EL (cell line): ENCODE measurements around the gene ANO4.

Experiments used
- DNase-seq: peaks from one replicate; pipeline ENCODE4 v3.0.0-alpha.2; 2016

The ANO4 gene

DNA sequence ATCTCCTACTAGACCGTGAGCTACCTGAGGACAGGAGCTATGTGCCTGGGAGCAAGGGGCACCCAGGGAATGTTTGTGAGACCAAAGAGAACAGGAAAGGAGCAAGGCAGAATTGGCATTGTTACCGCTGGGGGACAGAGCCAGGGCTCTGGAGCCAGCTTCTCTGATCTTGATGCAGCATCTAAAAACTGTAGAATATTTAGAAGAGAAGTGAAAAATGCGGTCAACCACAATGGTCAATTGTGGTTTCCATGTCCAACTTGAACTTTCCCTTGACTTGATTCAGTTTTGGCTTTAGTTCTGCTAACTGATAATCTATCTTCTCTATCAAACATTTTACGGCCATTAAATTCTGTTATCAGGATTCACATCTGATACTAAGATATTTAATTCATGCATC is 201.2 kb downstream of the ANO4 start:
- DNase-seq: no peak

DNA sequence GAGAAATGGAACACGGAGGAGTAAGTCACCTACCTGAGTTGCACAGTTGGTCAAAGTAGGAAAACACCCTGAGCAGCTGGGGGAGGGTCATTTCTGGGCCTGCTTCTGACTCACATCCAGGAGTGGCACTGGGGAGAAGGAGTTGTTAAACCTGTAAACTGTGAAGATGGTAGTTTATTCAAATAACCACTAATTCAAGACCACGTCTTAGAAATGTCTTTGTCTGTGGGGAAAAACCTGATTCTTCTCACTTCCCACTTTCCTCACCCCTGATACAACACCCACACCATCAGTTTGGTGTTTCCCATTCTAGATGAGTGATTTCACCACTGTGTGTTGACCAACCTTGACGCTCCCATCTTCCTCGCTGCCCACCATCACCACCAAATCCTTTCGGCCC is 207.1 kb downstream of the ANO4 start:
- no peak for DNase-seq

DNA sequence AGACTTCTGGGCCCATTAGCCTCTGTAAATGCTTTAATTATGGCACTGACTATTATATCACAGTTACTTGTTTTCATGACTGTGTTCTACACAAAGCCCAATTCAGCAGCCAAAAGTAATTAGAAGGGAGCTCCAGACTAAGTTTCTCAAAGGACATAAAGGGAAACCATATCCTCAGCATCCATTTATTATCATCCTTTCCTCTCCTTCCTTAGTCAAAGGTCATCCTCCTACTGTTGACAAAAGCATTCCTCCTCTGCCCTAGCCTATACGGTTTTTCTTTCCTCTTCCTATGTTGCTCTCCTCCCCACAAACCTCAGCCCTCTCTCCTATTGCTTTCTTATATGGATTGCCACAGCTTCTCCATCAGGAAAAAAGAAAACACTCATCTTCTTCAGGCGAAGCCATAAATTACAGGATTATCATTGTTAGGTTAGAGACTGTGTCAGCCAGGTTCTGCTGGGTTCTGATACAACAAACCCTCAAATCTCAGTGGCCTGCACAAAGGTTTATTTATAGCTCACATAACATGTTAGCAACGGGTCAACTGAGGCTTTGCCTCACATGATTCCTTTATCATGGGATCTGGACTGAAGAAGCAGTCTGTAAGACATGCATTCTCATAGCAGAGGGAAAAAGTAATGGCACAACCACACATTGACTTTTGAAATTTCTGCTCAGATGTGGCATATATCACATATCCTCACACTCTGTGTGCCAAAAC is 208.3 kb downstream of the ANO4 start:
- no peak for DNase-seq

DNA sequence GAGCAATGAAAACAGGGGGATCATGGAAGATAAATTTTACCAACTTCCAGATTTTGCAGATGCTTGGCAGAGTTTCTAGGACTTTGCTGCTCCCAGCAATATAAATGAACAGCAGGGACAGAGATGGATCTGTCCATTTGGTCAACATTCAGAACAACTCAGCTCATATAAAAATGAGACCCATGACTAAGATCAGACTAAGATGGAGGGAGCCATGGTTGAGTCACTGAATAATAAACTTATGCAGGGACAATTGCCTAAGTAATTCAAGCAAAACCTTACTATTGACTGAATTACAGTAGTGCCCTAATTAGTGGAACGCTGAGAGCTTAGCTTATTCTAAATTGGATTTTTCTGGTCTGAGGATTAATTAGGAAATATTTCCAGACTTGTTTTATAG is 210.3 kb downstream of the ANO4 start:
- no peak for DNase-seq

DNA sequence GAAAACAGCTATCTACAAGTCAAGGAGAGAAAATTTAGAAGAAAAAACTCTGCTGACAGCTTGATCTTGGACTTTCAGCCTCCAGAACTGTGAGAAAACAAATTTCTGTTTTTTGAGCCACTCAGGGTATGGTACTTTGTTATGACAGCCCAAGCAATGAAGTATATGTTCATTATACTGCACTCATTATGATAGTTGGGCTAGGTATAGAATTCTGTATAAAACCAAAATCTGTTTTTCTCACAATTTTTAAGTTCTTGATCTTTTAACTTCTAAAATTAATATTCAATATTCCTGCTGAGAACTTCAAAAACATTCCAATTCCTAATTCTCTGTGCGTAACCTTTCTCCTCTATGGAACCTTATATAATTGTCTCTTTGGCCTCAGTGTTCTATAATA is 214.7 kb downstream of the ANO4 start:
- no peak for DNase-seq

DNA sequence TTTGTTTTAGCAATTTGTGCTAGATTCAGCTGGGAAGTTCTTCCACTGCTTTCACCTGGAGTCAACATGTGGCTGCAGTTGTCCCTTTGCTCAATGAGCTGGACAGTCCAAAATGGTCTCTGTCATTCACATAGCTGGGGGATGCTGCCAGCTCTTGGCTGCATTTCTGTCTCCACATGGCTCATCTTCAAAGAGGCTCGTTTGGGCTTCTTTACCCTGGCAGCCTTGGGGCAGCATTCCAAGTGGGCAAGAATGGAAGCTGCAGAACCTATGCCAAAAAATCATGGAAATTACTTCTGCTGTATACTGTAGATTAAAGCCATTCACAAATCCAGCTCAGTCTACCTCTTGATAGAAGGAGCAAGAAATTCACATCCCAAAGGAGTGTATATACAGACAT is 216.3 kb downstream of the ANO4 start:
- no peak for DNase-seq

DNA sequence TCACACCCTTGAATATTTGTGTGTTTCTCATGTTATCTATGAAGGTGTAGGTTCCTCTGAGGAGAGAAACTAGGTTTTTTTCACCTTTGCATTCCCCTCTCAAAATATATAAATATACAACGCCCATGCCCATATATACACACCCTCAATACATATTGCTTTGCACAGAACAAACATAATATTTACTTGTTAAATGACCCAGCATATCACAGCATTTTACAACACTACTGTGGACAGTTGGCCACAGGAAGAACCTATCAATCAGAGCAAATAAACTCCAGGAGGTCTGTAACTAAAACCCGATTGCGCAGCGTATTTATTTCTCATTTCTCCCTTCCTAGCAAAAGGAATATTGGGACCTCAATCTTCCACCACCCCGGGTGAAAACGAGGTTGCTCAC is 219.4 kb downstream of the ANO4 start:
- DNase-seq: no peak

DNA sequence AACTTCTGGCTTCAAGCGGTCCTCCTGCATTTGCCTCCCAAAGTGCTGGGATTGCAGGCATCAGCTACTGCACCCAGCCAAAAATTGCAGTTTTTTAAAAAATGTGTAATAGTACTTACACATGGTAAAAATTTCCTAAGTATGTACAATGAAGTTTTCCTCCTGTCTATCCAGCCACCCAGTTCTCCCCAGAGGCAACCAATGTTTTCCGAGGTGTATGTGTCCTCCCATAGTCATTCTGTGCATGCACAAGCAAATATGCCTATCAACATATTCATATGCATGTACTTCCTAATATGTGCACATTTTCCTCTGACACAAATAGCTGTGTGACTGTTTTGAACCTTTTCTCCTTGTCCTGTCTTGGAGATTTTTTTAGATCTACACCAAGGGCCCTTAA is 220.5 kb downstream of the ANO4 start:
- no peak for DNase-seq

DNA sequence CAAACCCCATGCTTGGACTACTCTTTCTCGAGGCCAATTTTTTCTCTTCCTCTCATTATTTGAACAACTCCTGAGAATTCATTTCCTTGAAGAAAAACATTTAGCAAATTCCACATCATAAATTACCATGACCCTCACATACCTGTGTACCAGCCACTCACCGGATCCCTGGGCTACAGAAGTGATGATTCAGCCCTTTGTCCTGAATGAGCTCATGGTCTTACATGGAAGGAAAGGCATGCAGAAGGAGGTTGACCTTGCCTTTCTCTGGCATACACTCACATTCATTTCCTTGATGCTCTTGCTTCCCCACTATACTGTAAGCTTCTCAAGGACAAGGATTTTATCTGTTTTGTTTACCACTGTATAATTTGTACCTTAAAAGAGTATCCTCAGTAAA is 224.0 kb downstream of the ANO4 start:
- peak; percentile 93 for DNase-seq

DNA sequence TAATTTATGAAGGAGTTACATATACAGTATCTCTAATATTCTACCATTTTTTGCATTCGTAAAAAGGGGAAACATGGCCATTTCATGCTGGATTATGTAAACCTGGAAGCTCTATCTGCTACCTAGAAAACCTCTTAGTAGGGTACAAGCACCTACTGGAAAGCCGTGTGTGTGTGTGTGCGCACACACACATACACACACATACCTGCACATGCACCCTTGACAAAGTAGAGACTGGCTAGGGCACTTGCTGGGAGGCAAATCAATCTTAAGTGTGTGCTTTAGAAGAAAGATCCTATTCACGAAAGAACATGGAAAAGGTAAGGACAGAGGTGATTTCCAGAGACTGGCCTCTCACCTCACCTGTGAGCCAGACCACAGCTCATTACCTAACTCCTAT is 224.6 kb downstream of the ANO4 start:
- no peak for DNase-seq

DNA sequence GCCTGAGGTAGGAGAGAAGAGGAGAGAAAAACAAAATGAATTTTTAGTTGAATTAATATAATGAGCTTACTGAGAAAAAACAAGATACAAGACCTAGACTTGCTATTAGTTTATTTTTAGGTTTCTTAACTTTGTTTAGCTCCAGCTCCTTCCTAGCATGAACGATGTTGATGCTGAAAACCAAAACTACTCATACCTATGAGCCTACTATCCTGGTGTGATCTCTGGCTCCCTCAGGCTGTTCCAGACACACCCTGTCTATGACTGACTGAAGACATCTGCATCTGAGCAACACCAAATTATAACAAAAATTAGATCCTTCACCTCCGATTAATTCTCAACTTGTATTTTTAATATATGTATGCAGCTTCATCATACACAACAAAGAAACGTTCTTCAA is 225.1 kb downstream of the ANO4 start:
- no peak for DNase-seq

DNA sequence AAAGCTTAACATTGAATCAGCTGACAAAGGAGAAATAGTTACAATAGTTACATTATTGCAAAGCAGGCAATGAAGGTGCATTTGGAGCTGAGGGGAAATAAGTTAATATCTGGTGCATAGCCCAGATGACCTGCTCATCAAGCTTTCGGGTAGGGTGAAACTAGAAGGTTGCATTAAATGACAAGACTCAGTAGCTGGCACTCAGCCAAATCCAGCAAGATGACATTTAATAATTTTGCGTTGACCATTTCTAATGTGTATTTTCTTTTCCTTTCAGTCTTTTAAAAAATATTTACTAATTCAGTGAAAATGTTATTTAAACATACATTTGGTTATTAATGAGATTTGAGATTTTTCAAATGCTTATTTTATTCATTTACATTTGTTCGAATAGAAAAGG is 226.9 kb downstream of the ANO4 start:
- no peak for DNase-seq

DNA sequence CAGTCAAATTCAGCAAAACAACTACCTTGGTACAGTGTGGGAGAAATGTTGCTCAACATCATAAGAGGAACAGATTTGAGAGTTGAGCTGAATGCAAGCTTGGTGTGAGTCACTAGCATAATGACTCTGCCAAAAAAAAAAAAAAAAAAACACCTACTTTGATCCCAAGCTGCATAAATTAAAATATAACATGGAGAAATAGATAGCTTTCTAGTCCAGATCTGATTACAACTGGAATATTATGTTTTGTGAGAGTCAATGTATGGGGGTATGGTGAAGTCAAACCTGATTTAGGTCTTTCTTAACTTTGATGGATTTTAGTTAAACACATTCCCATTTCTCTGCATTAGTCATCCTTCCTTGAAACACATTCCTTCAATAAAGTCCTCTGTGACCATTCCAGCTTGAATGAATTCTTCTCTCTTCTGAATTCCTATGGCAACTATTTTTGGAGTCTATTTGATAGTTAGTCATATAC is 227.4 kb downstream of the ANO4 start:
- DNase-seq: peak; percentile 86

DNA sequence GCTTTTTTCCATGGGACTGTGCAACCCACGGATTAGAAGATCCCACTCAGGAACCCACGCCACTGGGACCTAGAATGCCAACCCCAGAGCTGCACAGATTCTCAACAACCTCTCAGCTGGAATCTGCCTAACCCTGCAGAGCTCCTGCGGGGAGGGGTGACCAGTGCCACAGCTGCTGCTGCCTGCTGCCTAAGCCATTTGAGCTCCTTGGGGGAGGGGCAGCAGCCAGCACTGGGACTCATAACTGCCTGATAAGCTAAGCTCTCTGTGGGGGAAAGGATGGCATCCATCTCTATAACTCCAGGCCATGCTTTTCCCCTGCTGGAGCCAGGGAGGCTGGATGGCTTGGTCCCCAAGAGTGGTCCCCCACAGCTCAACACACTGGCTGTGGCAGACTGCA is 232.6 kb downstream of the ANO4 start:
- no peak for DNase-seq

DNA sequence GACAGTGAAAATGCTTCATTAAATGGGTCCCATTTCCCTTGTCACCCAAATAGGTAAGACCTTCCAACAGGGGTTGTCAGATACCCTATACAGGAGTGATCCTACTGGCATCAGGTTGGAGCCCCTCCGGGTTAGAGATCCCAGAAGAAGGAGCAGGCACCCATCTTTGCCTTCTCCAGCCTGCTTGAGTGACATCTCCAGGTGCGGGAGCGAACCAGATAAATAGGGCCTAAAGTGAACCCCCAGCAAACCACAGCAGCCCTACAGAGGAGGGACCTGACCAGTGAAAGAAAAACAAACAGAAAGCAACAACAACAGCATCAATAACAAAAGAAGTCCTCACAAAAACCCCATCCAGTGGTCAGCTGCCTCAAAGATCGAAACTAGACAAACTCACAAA is 233.2 kb downstream of the ANO4 start:
- no peak for DNase-seq

DNA sequence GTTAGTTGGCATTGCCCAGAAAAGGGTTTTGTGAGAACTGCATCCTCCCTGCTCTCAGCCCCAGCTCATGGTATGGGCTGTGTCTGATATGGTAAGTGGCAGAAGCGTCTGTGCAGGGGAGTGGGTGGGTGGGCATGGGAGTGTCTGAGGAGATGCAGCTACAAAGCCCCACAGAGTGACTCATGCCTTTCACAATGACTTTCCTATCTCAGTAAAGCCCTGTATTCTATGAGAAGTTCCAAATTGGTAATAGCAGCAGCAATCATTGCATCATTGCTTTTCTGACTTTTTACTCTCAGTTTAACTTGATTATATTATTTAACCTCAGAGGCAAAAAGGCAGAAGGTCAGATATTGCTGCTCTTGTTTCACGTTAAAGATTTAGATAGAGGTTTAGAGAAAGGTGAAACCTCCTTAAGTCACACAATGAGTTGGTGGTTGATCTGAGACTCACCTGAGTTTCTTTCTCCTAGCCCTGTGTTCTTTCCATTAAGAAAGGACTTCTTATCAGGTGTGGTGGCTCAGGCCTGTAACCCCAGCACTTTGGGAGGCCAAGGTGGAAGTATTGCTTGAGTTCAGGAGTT is 243.8 kb downstream of the ANO4 start:
- DNase-seq: no peak

DNA sequence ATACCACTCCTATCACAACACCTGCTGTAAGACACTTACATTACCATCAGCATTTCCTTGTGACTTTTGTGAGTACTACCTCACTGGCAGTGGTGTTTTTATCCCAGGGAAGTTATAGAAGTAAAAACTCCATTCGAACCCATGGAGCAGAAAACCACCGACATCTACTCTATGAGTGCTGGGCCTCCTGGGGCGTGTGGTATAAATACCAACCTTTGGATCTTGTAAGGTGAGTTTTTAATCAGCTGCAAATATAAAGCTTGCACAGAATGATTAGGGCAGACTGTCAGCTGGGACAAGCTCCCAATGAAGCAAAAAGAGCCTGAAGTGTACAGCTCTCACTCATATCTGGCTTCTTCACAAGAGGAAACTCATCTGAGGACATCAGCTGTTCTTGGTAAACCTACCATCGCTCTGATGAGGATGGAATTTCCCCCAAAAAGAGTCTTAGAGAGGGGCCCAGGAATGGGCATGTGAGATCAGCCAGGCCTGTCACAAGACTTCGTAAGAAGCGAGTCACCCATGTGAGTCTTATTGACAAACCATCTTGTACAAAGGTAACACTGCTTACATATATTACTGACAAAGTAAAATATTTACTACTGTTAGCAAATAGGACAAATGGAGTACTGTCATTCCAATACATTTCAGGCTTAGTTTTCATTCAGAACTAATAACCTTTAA is 245.4 kb downstream of the ANO4 start:
- no peak for DNase-seq

DNA sequence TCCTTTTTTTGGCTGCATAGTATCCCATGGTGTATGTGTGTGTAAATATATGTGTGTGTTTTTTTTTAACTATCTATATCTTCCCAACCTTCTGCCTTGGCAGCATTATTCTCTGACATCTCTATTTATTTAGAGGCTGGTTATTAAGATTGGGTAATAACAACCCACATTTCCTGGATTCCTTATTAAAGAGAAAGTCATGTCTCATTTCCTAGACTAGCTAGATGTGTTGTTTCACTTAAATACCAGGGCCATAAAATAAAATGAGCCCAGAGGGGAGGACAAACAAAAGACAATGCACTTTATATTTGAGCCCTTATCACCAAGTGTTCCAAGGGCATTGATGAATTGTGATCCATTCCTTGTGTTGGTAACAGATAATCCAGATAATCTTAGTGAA is 246.4 kb downstream of the ANO4 start:
- DNase-seq: peak; percentile 34

DNA sequence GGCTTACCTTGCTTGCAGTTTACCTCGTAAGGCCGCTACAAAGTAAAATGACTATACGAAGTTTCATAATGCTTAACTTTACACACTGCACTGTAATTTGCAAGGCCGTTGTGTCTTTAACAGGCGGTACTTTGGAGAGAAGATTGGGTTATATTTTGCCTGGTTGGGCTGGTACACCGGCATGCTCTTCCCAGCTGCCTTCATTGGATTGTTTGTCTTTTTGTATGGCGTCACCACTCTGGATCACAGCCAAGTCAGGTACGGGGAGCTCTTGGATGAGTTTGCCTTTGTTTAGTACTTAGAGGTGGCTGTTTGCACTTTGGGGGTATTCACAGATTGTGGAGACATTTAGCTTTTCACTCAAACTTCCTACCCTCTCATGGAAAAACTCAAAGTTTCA is 247.6 kb downstream of the ANO4 start:
- no peak for DNase-seq

DNA sequence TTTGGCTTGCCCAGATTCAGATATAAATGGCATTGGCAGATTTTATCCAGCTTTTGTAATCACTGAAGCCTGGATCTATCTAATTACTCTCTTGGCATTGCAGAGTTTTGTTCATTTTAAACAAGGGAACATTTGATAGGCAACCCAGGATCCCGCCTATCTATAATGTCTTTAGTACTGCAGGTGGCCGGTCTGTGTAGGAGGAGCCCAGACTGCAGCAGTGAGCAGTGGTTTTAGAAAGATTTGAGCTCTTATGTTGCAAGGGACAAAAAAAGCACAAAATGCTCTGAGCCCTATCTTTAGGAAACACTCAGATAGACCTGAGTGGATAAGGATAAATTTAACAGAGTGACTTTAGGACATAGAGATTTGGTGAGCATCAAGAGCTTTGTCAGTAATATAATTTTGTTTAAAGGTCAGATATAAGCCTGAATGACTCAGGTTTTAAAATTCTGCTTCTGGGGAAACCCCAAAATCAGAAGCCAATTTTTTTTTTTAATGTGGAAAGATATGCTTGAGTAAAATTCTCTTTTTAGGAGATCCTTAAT is 250.0 kb downstream of the ANO4 start:
- DNase-seq: no peak

DNA sequence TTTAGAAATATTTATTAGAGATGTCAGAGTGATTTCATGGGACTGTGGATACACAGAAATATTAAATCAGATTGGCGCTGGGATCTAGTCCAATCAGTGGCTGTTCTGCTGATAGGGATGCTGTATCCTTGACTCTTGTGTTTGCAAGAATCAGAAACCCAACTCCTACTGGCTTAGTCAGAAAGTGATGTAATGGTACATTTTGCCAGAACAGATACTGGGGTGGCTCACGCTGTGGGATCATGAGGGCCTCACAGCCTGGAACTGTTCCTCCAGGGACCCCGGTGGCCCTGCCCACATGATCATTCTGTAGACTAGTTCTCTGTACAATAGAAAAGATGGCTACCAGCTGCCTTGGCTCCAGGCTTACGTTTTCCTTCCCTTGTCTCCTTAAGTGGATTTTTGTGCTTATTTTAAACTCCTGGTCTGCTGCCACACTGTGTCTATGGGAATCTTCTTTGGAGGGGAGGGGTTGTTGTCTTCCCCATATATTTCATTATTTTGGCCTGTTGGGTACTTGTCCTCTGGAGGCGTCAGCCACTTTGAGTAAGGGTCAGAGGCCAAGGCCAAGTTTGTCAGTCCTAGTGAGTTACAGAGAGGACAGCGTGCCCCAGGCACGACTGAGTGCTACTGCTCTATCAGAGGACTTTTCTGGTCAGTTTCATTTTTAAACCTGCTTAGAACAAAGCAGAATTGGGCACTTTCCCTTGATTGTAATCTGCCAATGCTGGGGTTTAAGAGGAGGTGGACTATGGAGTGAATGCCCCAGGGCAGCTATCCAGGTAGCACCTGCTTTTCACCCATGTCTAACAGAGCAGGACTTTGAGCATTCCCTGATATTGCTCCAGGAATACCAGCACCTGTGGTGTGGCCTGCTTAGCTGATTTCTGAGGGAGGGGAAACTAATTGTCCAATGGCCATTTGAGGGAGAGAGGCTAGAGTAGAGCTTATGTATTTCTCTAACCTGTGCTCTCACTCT is 251.2 kb downstream of the ANO4 start:
- no peak for DNase-seq

DNA sequence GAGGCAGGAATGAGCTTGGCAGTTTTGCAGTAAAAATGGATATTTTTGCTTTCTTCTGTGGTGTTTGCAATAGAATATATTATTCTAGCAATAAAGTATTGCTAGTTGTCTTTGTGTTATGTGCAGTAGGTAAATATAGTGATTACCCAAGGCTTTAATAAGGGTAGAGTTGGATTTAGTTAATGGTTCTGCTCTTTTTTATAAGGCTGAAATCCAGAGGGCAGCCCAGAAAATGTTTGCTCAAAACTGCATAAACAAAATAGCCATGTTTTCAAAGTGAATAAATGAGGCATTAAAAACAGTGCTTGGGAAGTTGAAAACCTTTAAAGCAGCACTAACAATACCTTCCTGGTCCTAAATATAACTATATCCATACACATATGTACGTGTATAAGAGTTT is 253.1 kb downstream of the ANO4 start:
- no peak for DNase-seq

DNA sequence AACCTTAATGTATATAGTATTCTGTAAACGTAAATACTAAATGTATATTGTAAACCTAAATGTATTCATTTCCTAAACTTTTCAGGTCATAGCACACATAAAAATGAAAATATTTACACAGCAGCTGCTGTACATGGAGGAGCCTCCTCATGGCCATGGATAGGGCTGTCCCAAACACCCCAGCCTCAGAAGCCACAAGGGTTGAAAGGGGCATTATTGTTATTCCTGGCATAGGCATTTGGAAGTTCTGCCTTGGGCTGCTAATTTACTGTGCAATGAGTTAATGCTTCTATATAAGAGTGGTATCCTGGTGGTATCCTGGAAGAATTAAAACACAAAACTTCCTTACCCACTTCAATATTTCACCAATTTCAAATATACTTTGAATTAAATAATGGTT is 256.1 kb downstream of the ANO4 start:
- peak; percentile 43 for DNase-seq
